Right lobe of liver (tissue), 4 donors: ENCODE results near the gene WDFY3.

Experiments used
- CTCF ChIP-seq, 4 donors: fragments of 200-600 bp in 3 of 4; fragments of 450-650 bp in 1 of 4; IDR thresholded peaks; one replicate each; pipeline versions ENCODE4 v1.5.1 to v1.8.0; 2016 to 2022; ENCODE audit warnings: antibody characterized with exemption in 4 of 4, mild to moderate bottlenecking in 2 of 4
- POLR2A ChIP-seq: fragments of 450-650 bp; IDR thresholded peaks from one replicate; pipeline ENCODE4 v1.6.1; 2017; ENCODE audit warnings: antibody characterized with exemption, mild to moderate bottlenecking
- donor health status: DM: no; HTN: no; CAD: no.
- donor health status: DM: no; HTN: no; CAD: no.
- donor health status: DM: no; HTN: yes; CAD: no.

DNA sequence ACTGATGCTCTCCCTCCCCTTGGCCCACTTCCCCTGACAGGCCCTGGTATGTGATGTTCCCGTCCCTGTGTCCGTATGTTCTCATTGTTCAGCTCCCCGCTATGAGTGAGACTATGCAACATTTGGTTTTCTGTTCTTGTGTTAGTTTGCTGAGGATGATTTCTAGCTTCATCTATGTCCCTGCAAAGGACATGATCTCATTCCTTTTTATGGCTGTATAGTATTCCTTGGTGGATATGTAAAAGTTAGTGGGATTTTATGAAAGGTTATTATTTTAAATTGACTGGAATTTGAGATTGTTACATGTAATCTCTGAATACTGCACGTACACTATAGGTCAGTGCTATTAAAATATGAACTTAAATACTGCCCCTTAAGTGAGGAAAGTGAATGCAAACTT is 184.0 kb downstream of the WDFY3 start:
- TF ChIP-seq CTCF (IDR thresholded peaks at IDR 0.05) (no peak), POLR2A (no peak)
